ENCODE measurements around the gene ENGASE. TPM values are rescaled to one million over a fixed set of nuclear protein-coding genes. Genes with fewer than 3 reads are reported as not detected.

The ENGASE gene
- total RNA-seq, 2 donors from 2014 or later, result 53.4 to 111 TPM

GRCh38 chr17:79041723-79042420 lies 32.8 kb upstream of the ENGASE start:
- H3K4me1 ChIP-seq, result no peaks in the 10 kb centered on the region
- no peak for TF ChIP-seq CTCF (IDR thresholded peaks at IDR 0.05)
- H3K27me3 ChIP-seq, result no peaks in the 10 kb centered on the region
- H3K9ac ChIP-seq (ENCODE audit: low read depth in 2 of 2, low read length in 2 of 2), result no peak overlapping the region
- H3K27ac ChIP-seq, result no peak overlapping the region
- H3K4me3 ChIP-seq, result no peak overlapping the region
- no peaks in the 10 kb centered on the region for H3K9me3 ChIP-seq
- DNase-seq, result no peak
- H3K36me3 ChIP-seq, result no peaks in the 10 kb centered on the region
- intact Hi-C loops (cut with DNase I), result loop anchor here (2.0 kb wide), 1 partner anchor 49 kb away; no protein-coding TSS in a partner anchor

DNA sequence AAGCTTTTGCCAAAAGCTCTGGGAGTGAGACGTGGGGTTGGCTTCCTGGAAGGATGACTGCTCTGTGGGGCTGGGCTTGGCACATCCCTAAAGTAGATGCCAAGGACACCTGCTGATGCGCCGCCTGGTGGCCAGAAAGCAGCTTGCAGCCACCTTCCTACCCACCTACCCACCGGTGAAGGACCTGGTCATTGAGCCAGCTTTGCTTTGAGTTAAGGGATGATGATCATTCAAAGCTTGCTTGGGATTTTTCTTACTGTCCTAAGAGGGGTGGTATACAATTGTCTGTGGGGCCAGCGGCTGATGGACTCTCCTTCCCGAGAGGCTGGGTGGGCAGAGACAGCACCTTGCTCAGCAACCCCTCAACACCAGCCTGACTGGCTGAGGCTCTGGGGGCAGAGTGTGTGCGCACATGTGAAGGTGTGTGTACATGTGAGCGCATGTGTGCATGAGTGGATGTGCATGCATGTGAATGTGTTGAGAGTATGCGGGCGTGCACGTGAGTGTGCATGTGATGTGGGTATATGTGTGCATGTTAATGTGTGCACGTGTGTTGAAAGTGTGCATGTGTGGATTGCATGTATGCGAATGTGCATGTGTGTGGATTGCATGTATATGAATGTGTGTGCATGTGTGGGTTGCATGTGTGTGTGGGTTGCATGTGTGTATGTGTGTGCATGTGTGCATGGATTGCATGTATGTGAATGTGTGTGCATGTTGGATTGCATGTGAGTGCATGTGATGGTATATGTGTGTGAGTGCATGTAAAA lies 32.0 kb upstream of the ENGASE start:
- intact Hi-C loops (cut with DNase I), result loop anchor here (2.0 kb wide), 1 partner anchor 50 kb away; no protein-coding TSS in a partner anchor
- Histone ChIP-seq H3K27ac (no peak overlapping the region), H3K27me3 (no peaks in the 10 kb centered on the region), H3K36me3 (no peaks in the 10 kb centered on the region), H3K9ac (ENCODE audit: low read depth in 2 of 2, low read length in 2 of 2) (no peak overlapping the region), H3K4me1 (no peaks in the 10 kb centered on the region), H3K9me3 (no peaks in the 10 kb centered on the region), H3K4me3 (no peak overlapping the region)
- peak; percentile 93 for TF ChIP-seq CTCF (IDR thresholded peaks at IDR 0.05)
- DNase-seq, result peak; percentile 86

- Histone ChIP-seq H3K27me3 (no peaks in the 10 kb centered on the region), H3K4me3 (no peak overlapping the region), H3K9ac (ENCODE audit: low read depth in 2 of 2, low read length in 2 of 2) (no peak overlapping the region), H3K9me3 (no peaks in the 10 kb centered on the region), H3K27ac (no peak overlapping the region), H3K36me3 (no peaks in the 10 kb centered on the region), H3K4me1 (no peaks in the 10 kb centered on the region)
- DNase-seq, result no peak
- intact Hi-C loops (cut with DNase I), result loop anchor here (2.0 kb wide), 1 partner anchor 51 kb away; no protein-coding TSS in a partner anchor
- TF ChIP-seq CTCF (IDR thresholded peaks at IDR 0.05), result no peak
Observed at GRCh38 chr17:79043191-79043930, 31.3 kb upstream of the ENGASE start.

GRCh38 chr17:79043931-79044320 lies 30.7 kb upstream of the ENGASE start:
- H3K36me3 ChIP-seq, result no peaks in the 10 kb centered on the region
- no peaks in the 10 kb centered on the region for H3K4me1 ChIP-seq
- no peak overlapping the region for H3K4me3 ChIP-seq
- TF ChIP-seq CTCF (IDR thresholded peaks at IDR 0.05), result no peak
- no peak overlapping the region for H3K9ac ChIP-seq (ENCODE audit: low read depth in 2 of 2, low read length in 2 of 2)
- no peak overlapping the region for H3K27ac ChIP-seq
- intact Hi-C loops (cut with DNase I), result loop anchor here (2.0 kb wide), 1 partner anchor 51 kb away; no protein-coding TSS in a partner anchor
- H3K9me3 ChIP-seq, result no peaks in the 10 kb centered on the region
- no peaks in the 10 kb centered on the region for H3K27me3 ChIP-seq
- DNase-seq, result no peak

DNA sequence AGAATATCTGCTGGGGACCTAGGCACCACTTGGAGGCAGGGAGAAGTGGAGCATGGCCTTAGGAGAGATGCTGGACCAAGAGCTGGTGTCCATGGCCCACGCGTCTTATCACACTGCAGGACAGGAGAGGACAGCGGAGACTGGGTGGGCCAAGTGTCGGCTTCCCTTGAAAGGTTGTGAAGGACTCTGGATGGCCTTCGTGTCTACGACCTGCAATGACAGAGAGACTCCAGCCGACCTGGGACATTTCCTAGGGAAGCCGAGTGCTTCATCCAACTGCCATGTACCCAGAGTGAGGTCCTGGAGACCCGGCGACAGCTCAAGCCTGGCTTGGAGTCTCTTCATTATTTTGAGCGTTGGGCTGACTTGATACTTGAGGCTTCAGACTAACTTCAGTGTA lies 30.2 kb upstream of the ENGASE start:
- Histone ChIP-seq H3K27ac (no peak overlapping the region), H3K27me3 (no peaks in the 10 kb centered on the region), H3K4me1 (no peaks in the 10 kb centered on the region), H3K36me3 (no peaks in the 10 kb centered on the region), H3K9me3 (no peaks in the 10 kb centered on the region), H3K4me3 (no peak overlapping the region), H3K9ac (ENCODE audit: low read depth in 2 of 2, low read length in 2 of 2) (no peak overlapping the region)
- intact Hi-C loops (cut with DNase I), result no loop called here
- TF ChIP-seq CTCF (IDR thresholded peaks at IDR 0.05), result no peak
- no peak for DNase-seq

Data from colonic mucosa (tissue), 4 donors.